HG02884 (cell line): ENCODE data around the gene KRTAP4-9.
"Not testable (repeated sequence)": the region's sequence is repeated elsewhere in the genome, so short reads cannot be mapped to it uniquely, and the experiment has no call there.

ENCODE experiments used
- ATAC-seq: cut with Tn5 transposase; IDR thresholded peaks from one replicate; pipeline ENCODE4 v1.9.1; 2021; ENCODE audit warnings: mild to moderate bottlenecking, moderate library complexity; ENCODE audit not compliant: unreplicated experiment

KRTAP4-9 gene

GRCh38 chr17:41105347-41105746 lies at the start of gene KRTAP4-9:
Gene KRTAP4-9 (plus strand): TSS chr17:41105389. CDS start chr17:41105389, 0 bp downstream.
- ATAC-seq, result not testable (repeated sequence)

GRCh38 chr17:41057547-41057946 lies 47.6 kb upstream of the KRTAP4-9 start:
- no peak for ATAC-seq

- no peak for ATAC-seq
Observed at GRCh38 chr17:41058741-41059140, 46.4 kb upstream of the KRTAP4-9 start.

DNA sequence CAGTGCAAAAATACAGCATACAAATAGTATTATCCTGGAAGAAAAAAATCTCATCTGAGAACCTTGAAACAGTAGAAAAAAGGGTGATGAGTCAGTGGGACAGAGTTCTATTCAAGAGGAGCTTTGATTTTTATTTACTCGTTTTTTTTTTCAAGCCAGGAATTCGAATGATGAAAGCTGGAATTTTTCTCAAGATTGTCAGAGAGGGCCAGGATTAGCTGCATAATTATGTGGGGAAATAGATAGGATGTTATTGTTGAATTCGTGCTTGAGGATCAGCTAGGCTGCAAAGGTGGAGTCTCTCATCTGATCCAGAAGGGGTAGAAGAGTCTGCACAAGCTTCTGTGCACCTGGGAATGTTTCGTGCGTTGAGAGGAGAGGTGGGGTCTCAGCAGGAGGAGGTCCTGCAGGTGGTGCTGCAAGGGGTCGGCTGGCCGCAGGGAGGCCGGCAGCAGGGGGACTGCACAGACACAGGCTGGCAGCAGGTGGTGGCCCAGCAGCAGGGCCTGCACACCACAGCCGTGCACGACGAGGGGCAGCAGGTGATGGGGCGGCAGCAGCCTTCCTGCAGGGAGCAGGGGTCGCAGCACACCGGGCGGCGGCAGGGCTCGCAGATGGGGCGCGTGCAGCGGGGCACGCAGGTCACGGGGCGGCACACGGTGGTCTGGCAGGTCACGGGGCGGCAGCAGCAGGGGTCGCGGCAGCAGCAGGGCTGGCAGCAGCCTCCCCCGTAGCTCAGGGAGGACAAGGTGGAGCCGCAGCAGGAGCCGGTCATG lies 45.7 kb upstream of the KRTAP4-9 start:
- not testable (repeated sequence) for ATAC-seq

DNA sequence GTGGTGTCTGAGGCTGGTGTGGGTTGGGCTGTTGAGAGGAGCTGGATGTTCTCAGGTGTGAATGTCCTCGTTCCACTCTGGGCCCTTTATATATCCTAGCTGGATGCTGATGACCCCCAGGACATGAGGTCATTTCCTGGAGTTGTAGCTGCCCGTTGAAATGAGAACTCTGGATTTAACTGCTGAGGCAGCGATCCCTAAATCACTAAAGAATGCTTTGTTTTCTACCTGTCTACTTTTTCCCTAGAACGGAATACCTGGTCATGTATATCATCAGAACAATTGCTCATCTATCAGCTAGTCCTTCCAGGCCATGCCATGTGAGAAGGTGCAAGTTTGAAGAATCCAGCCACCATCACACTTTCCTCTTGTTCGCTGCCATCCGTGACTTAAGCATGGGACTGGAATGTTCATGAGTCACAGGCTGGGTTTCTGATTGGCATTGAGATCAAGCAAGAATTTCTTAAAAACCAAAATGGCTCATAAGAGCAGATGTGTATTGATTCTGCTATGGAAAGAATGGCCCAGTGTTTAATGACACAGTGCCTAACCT lies 45.1 kb upstream of the KRTAP4-9 start, which contains the start of gene KRTAP2-3:
TSS of gene KRTAP2-3 (minus strand) at position 63 of the 553 bp plus-strand sequence. CDS start 64 bp downstream, outside the sequence.
- ATAC-seq, result no peak

GRCh38 chr17:41061964-41062363 lies 43.2 kb upstream of the KRTAP4-9 start:
- ATAC-seq, result no peak

DNA sequence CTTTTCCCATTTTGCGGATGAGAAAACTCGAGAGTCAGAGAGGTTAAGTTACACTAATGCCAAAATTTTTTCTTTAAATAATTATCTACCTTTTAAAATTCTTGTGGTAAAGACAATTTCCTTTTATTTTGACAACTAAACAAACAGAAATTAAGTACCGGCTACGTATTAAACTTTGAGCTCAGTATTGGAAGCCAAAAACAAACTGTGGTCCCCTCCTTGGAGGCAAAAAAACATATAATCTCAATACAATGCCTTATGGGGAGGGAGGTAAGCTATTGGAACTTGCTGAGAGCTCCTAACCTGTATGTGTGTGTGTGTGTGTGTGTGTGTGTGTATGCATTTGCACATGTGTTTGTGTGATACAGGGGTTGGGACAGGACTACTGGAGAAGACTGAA lies 41.7 kb upstream of the KRTAP4-9 start:
- ATAC-seq, result no peak

DNA sequence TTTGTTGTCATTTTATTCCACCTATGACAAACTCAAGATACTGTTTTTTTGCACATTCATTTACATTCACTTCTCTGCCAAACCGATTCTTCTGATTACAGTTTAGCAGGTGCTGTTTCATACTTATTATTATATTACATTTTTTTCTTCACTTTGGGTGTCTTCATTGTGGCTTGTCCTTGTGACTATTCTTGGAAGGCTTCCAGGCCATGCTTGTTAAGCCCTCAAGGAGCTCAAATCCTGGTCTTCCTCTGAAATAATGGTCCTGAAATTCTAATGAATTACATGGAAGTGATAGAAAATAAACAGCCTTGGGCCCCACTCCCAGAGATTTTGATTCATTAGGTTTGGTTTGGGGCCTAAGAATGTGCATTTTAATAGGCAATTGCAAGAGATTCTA lies 40.9 kb upstream of the KRTAP4-9 start:
- ATAC-seq, result no peak

- ATAC-seq, result not testable (repeated sequence)
Observed at GRCh38 chr17:41065016-41065689, 40.0 kb upstream of the KRTAP4-9 start.

- ATAC-seq, result no peak
Observed at GRCh38 chr17:41065829-41066624, 39.2 kb upstream of the KRTAP4-9 start, which contains the start of gene KRTAP2-4. Gene KRTAP2-4 (minus strand): TSS chr17:41065879. CDS start chr17:41065845, 34 bp downstream.

GRCh38 chr17:41067281-41067680 lies 37.9 kb upstream of the KRTAP4-9 start:
- no peak for ATAC-seq

DNA sequence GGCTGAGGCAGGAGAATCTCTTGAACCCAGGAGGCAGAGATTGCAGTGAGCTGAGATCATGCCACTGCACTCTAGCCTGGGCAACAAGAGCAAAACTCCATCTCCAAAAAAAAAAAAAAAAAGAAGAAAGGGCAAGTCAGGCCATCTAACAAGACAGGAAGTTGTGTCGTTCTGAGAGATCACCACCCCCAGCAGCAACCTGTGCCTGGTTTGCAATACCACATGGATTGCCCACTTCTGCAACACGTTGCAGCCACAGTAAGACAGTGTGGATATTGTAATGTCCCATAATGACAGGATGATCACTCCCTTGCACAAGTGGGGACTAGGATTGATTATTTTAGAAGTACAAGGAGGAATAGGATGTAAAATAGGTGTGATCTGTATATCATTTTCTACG lies 36.2 kb upstream of the KRTAP4-9 start:
- no peak for ATAC-seq

- ATAC-seq, result no peak
Observed at GRCh38 chr17:41071606-41072360, 33.4 kb upstream of the KRTAP4-9 start.

GRCh38 chr17:41073676-41074075 lies 31.5 kb upstream of the KRTAP4-9 start:
- ATAC-seq, result no peak

DNA sequence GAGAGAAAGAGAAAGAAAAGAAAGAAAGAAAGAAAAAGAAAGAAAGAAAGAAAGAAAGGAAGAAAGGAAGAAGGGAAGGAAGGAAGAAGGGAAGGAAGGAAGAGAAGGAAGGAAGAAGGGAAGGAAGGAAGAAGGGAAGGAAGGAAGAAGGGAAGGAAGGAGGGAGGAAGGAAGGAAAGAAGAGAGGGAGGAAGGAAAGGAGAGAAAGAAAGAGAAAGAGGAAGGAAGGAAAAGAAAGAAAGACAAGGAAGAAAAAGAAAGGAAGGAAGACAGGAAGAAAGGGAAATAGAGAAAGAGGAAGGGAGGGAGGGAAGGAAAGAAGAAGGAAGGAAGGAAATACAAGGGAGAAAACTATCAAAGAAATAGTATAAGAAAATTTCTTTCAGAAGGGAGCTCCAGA lies 28.4 kb upstream of the KRTAP4-9 start:
- no peak for ATAC-seq

- ATAC-seq, result no peak
Observed at GRCh38 chr17:41082626-41083025, 22.6 kb upstream of the KRTAP4-9 start.

DNA sequence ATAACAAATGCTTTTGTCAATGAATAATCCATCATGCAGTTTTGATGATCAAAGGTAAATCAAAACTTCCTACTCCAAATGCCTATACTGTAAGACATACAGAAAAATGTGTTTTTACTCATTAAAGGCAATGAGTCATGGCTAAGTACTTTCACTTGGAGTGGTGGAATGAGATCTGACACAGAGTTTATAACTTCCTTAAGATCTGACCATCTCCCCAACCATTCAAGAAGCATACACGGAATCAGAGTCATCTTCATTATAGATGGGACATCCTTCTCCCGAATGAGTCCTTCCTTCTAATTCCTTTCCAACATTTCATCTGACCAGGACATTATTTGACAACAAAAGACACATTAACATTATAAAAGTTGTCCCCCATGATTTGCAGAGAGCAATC lies 21.8 kb upstream of the KRTAP4-9 start:
- ATAC-seq, result not testable (repeated sequence)

- ATAC-seq, result not testable (repeated sequence)
Observed at GRCh38 chr17:41084100-41084856, 20.9 kb upstream of the KRTAP4-9 start, which contains the start of gene KRTAP4-7. Gene KRTAP4-7 (plus strand): TSS chr17:41084150. CDS start chr17:41084207, 57 bp downstream.

GRCh38 chr17:41088760-41089352 lies 16.3 kb upstream of the KRTAP4-9 start:
- ATAC-seq, result not testable (repeated sequence)
